Breast epithelium (tissue), 3 donors: ENCODE measurements around the gene IGFBP4.

Experiments used
- POLR2AphosphoS5 ChIP-seq, 3 donors: sonication (generic); formaldehyde crosslinking; IDR thresholded peaks; one replicate each; pipeline ENCODE4 v1.6.1; 2017; ENCODE audit warnings: antibody characterized with exemption in 3 of 3
- TF ChIP-seq, protein P1 (sequence below), 3 donors: fragments of 450-650 bp; IDR thresholded peaks; one replicate each; pipeline ENCODE4 v1.5.1; 2016 to 2017; ENCODE audit warnings: antibody characterized with exemption in 3 of 3, mild to moderate bottlenecking in 3 of 3, moderate library complexity in 3 of 3

DNA sequence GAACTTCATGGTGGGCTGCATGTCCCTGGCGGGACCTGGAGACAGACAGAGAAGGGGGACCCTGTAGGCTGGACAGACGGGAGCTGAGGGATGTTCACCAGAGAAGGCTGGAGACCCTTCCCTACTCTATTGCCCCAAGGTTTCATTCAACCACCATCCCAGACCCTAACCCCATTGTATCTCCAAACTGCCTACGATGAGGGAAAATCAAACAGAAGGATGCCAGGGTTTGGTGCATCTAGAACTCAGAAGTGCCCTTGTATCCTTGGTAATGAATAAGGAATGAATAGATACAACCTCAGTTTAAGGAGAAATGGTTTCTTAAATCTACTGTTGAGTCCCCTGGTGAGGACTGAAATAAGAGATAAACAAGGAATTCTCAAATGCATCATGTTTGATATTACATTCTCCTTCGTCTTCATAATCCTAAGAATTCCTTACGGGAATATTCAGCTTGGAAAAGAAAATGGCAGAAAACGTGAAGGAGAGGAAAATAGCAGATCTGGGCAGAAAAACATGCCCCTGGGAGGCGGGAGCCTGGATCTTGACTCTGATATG, 41.8 kb downstream of the IGFBP4 start:
- no peak for TF ChIP-seq POLR2AphosphoS5 (IDR thresholded peaks at IDR 0.05)
- TF ChIP-seq, protein P1, sequence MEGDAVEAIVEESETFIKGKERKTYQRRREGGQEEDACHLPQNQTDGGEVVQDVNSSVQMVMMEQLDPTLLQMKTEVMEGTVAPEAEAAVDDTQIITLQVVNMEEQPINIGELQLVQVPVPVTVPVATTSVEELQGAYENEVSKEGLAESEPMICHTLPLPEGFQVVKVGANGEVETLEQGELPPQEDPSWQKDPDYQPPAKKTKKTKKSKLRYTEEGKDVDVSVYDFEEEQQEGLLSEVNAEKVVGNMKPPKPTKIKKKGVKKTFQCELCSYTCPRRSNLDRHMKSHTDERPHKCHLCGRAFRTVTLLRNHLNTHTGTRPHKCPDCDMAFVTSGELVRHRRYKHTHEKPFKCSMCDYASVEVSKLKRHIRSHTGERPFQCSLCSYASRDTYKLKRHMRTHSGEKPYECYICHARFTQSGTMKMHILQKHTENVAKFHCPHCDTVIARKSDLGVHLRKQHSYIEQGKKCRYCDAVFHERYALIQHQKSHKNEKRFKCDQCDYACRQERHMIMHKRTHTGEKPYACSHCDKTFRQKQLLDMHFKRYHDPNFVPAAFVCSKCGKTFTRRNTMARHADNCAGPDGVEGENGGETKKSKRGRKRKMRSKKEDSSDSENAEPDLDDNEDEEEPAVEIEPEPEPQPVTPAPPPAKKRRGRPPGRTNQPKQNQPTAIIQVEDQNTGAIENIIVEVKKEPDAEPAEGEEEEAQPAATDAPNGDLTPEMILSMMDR (IDR thresholded peaks at IDR 0.05), result no peak
